Skeletal muscle tissue (tissue), 4 donors: ENCODE measurements around the gene METAP1D. TPM values are rescaled to one million over a fixed set of nuclear protein-coding genes. Genes with fewer than 3 reads are reported as not detected.
"Not testable (repeated sequence)": the region's sequence is repeated elsewhere in the genome, so short reads cannot be mapped to it uniquely, and the experiment has no call there.

Source experiments
- H3K27ac ChIP-seq: one replicate; pipeline ENCODE4 v1.7.0; 2013; ENCODE audit warnings: mild to moderate bottlenecking, low read depth, low read length, inconsistent platforms
- H3K27me3 ChIP-seq, 3 donors: one replicate each; pipeline ENCODE4 v1.7.0; 2013; ENCODE audit warnings: low read length in 3 of 3; ENCODE audit not compliant: control insufficient read depth in 3 of 3, insufficient read depth in 3 of 3
- H3K36me3 ChIP-seq, 3 donors: one replicate each; pipeline ENCODE4 v1.7.0; 2013; ENCODE audit warnings: low read length in 3 of 3; ENCODE audit not compliant: control insufficient read depth in 3 of 3, insufficient read depth in 3 of 3
- H3K4me1 ChIP-seq, 3 donors: one replicate each; pipeline ENCODE4 v1.7.0; 2013; ENCODE audit warnings: low read length in 3 of 3, mild to moderate bottlenecking in 3 of 3; ENCODE audit not compliant: control insufficient read depth in 3 of 3, insufficient read depth in 3 of 3
- H3K4me3 ChIP-seq, 3 donors: one replicate each; pipeline ENCODE4 v1.7.0; 2013; ENCODE audit warnings: low read length in 3 of 3
- H3K9ac ChIP-seq, 3 donors: one replicate each; pipeline ENCODE4 v1.7.0; 2013; ENCODE audit warnings: low read length in 3 of 3, mild to moderate bottlenecking in 3 of 3, moderate library complexity in 2 of 3, low read depth in 1 of 3
- H3K9me3 ChIP-seq, 3 donors: one replicate each; pipeline ENCODE4 v1.7.0; 2013; ENCODE audit warnings: low read length in 3 of 3; ENCODE audit not compliant: control insufficient read depth in 3 of 3
- total RNA-seq: library from RNA; depleted of rRNA; stranded (reverse); fragments of >200 nt; gene quantifications from one replicate; pipeline ENCODE4 v1.2.3, GENCODE V29; 2014
- donor health status: Osteomylitis.

The METAP1D gene
- total RNA-seq, 1 donor from 2014 or later: 8.9 TPM

DNA sequence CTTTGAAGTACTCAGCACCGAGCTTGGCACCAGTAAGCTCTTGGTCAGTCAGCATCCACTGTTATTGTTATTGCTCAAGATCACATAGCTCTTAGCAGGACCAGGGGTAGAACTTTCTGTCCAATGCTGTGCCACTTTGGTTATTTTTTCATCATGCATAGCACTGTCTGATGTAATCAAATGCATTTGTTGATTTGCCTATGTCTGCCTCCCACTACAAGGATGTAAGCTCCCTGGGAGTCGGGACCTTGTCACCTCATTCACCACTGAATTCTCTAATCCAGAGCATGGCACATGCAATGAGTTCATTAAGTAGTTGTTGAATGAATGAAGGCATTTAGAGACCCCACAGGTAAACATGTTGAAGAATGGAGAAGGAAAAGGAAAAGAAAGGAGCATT lies 56.5 kb downstream of the METAP1D start:
- H3K9ac ChIP-seq: no peak overlapping the region
- peaks cover 0 to 6% (median 0%) of the 10 kb centered on the region in 3 donors for H3K4me1 ChIP-seq
- no peaks in the 10 kb centered on the region for H3K27me3 ChIP-seq
- no peaks in the 10 kb centered on the region for H3K36me3 ChIP-seq
- H3K27ac ChIP-seq: no peak overlapping the region
- H3K9me3 ChIP-seq: no peaks in the 10 kb centered on the region
- no peak overlapping the region for H3K4me3 ChIP-seq

DNA sequence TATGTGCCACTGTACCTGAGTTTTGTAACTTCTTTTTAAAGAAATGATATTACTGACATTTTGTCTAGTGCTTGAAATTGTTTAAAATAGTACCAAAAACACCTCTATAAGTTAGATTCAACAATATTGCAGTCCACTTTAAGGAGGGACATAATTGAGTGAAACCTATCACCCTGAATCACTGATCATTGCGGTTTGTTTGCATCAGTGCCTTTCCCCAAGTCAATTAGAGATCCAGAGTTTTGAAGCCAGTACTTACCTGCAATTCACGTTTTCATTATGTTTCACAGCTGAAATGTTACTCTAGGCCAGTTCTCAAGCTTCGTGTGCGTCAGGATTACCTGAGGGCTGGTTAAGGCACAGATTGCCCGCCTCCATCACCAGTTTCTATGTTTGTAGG lies 58.9 kb downstream of the METAP1D start:
- no peaks in the 10 kb centered on the region for H3K4me1 ChIP-seq
- no peaks in the 10 kb centered on the region for H3K9me3 ChIP-seq
- peaks cover 0 to 8% (median 6%) of the 10 kb centered on the region in 3 donors for H3K36me3 ChIP-seq
- H3K27ac ChIP-seq: no peak overlapping the region
- no peak overlapping the region for H3K4me3 ChIP-seq
- H3K9ac ChIP-seq: no peak overlapping the region
- H3K27me3 ChIP-seq: no peaks in the 10 kb centered on the region

GRCh38 chr2:172060118-172060517 lies 60.4 kb downstream of the METAP1D start:
- not testable (repeated sequence) for H3K4me1 ChIP-seq, H3K9ac ChIP-seq, H3K4me3 ChIP-seq, H3K27ac ChIP-seq, H3K9me3 ChIP-seq, H3K36me3 ChIP-seq, H3K27me3 ChIP-seq

DNA sequence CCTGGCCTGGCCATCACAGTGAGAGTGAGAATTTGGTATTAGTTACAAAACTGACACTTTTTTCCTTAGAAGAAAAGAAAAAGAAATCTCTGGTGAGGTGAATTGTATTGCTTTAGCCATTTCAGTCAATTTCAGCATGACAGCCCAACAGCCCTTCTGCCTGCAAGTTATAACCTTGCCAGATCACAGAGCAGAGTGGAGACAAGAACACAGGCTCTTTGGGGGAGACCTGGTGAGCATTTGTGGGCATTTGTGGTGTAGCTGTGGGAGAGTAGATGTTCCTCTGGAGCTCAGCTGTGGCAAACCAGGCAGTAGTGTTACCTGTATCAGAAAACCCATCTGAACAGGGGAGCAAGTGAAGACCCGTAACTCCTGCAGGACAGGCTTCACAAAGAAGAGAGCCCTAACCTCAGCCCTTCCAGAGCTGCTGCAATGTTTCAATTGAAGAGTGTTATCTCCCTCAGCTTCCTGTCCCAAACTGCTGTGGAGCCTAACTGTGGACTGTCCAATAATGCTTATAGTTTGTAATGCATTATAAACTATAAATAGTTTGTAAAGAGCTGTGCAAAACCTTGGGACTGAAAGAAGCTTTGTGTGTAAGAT lies 62.8 kb downstream of the METAP1D start:
- Histone ChIP-seq H3K36me3 (peaks cover 0 to 20% (median 12%) of the 10 kb centered on the region in 3 donors), H3K9me3 (no peaks in the 10 kb centered on the region), H3K9ac (no peak overlapping the region), H3K4me3 (no peak overlapping the region), H3K27ac (no peak overlapping the region), H3K27me3 (no peaks in the 10 kb centered on the region), H3K4me1 (no peaks in the 10 kb centered on the region)

DNA sequence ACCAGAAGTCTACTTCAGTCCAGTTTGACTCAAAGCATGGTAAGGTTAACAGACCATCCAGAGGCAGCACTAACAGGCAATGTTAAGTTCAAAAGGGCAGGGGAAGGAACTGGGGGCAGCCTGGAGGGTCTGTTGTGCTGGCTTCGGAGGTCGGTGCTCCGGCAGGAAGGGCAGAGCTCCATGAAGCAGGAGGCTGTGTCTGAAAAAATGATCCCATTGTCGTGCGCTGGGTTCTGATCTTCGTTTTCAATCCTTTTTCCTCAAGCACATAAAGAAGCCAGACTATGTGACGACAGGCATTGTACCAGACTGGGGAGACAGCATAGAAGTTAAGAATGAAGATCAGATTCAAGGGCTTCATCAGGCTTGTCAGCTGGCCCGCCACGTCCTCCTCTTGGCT lies 63.7 kb downstream of the METAP1D start:
- H3K27ac ChIP-seq: no peak overlapping the region
- H3K36me3 ChIP-seq: peaks cover 0 to 20% (median 12%) of the 10 kb centered on the region in 3 donors
- H3K4me3 ChIP-seq: no peak overlapping the region
- no peaks in the 10 kb centered on the region for H3K4me1 ChIP-seq
- H3K9me3 ChIP-seq: no peaks in the 10 kb centered on the region
- no peak overlapping the region for H3K9ac ChIP-seq
- no peaks in the 10 kb centered on the region for H3K27me3 ChIP-seq

- Histone ChIP-seq H3K27me3 (no peaks in the 10 kb centered on the region), H3K4me1 (no peaks in the 10 kb centered on the region), H3K36me3 (peaks cover 0 to 20% (median 12%) of the 10 kb centered on the region in 3 donors), H3K9ac (no peak overlapping the region), H3K9me3 (no peaks in the 10 kb centered on the region), H3K27ac (no peak overlapping the region), H3K4me3 (no peak overlapping the region)
Measured at GRCh38 chr2:172065111-172065510, 65.4 kb downstream of the METAP1D start.

DNA sequence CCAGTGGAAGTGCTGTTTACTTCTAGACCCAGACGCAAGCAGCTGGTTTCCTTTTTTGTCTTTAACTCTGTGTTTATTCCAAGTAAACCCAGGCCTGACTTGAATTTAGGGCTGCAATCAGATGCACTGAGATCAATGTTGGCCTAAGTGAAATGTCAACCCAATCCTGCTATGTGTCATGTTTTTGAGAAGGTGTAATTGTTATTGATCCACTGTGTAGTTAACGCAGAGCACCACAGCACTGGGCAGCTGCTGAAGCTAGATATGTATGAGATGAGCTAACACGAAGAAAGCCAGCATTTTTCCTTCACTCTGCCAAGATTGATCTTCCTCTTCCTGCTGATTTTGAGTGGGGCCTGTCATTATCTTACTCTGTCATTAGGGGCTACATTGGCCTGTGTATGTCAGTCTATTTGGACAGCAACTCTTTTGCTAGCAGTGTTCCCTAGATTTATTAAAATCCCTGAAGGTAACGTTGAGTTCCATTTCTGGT lies 66.7 kb downstream of the METAP1D start:
- no peak overlapping the region for H3K4me3 ChIP-seq
- peaks cover 0 to 20% (median 12%) of the 10 kb centered on the region in 3 donors for H3K36me3 ChIP-seq
- H3K9me3 ChIP-seq: no peaks in the 10 kb centered on the region
- no peak overlapping the region for H3K9ac ChIP-seq
- no peak overlapping the region for H3K27ac ChIP-seq
- no peaks in the 10 kb centered on the region for H3K27me3 ChIP-seq
- no peaks in the 10 kb centered on the region for H3K4me1 ChIP-seq

DNA sequence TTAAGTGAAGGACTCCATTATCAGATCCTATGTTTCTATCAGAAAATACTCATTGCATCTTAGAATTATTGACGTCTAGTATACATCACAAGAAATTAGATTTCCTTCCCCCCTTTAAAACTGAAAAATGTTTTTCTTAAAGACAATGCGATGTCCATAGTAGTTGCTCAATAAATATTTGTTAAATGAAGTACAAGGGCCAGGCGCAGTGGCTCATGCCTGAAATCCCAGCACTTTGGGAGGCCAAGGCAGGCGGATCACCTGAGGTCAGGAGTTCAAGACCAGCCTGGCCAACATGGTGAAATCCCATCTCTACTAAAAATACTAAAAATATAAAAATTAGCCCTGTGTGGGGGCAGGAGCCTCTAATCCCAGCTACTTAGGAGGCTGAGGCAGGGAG lies 68.2 kb downstream of the METAP1D start:
- H3K36me3 ChIP-seq: peaks cover 0 to 14% (median 4%) of the 10 kb centered on the region in 3 donors
- not testable (repeated sequence) for H3K4me3 ChIP-seq, H3K4me1 ChIP-seq, H3K9ac ChIP-seq, H3K27ac ChIP-seq, H3K27me3 ChIP-seq, H3K9me3 ChIP-seq

DNA sequence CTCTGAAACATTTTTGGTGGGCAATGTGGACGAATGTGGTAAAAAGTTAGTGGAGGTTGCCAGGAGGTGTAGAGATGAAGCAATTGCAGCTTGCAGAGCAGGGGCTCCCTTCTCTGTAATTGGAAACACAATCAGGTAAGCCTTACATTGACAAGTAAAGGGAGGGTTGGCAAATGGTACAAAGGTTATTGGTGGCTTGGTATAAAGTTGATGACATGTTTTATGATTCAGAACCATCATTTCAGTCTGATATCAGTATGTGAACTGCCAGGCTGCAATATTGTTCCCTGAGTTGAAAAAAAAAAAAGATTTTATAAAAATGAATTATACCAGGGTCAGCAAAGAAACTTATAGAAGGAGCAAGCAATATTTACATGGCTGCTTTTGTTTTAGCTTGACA lies 71.2 kb downstream of the METAP1D start:
- peaks cover 0 to 6% (median 4%) of the 10 kb centered on the region in 3 donors for H3K36me3 ChIP-seq
- no peaks in the 10 kb centered on the region for H3K4me1 ChIP-seq
- no peaks in the 10 kb centered on the region for H3K27me3 ChIP-seq
- H3K4me3 ChIP-seq: no peak overlapping the region
- no peak overlapping the region for H3K27ac ChIP-seq
- no peak overlapping the region for H3K9ac ChIP-seq
- H3K9me3 ChIP-seq: no peaks in the 10 kb centered on the region

DNA sequence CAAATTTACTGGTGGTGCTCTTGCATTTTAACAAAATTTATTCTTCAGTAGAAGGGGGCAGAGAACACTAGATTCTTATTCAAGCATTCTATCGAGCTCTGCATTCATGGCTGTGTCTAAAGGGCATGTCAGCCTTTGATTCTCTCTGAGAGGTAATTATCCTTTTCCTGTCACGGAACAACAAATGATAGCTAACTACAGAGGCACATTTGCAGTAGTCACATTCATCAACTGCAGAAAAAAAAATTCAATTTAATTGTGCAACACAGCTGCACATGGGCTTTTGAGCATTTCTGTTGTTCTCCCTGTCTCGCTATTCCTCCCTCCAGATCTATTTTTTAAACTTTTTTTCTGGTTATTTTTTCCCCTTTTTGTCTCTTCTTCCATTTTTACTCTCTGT lies 72.5 kb downstream of the METAP1D start:
- Histone ChIP-seq H3K27ac (no peak overlapping the region), H3K4me1 (no peaks in the 10 kb centered on the region), H3K9ac (no peak overlapping the region), H3K27me3 (no peaks in the 10 kb centered on the region), H3K4me3 (no peak overlapping the region), H3K36me3 (no peaks in the 10 kb centered on the region), H3K9me3 (no peaks in the 10 kb centered on the region)
